ENCODE measurements around the gene IFITM10.
A peak's percentile ranks its signal among the peaks of the same experiment; 100 is the strongest.
"Not testable (repeated sequence)": the region's sequence is repeated elsewhere in the genome, so short reads cannot be mapped to it uniquely, and the experiment has no call there.

IFITM10 gene

DNA sequence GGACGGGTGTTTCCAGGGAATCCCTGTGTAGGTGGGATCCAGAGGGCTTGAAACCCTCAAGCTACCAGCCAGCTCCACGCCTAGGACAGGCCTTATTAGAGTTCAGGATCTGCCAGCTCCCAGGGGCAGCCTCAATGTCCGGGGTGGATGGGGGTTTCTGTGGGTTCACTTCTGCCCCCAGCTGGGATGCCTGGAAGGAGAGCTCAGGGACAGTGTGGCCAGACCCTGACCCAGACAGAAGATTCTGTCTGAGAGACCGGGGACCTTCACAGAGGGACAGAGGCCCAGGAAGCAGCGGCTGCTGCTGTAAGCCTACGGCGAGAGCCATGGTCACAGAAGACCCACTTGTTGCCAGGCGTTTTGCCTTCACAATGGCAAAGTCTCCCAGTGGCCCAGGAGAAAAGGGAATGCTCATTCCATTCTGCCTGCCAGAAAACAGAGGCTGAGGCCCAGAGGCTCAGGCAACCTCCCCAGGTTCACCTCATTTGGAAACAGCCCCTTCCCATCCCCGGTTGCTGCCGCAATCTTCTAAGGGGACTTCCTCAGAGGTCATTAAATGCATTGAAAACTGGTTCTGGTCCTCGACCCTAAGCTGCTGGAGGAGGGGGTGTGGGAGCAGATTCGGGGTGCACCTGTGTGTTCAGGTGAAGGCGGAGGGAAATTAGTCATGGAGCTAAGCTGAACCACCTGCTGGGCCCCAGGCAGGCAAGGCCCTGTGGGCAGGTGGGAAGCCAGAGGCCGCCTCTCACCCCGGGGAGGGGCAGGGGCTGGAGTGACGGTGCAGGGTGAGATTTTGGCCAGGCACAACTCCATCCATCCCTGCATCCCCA lies 58.3 kb downstream of the IFITM10 start:
- DNase-seq (ENCODE audit: low spot score), result no peak

GRCh38 chr11:1691026-1691877 lies 59.1 kb downstream of the IFITM10 start:
- peak; percentile 53 for DNase-seq (ENCODE audit: low spot score)

DNA sequence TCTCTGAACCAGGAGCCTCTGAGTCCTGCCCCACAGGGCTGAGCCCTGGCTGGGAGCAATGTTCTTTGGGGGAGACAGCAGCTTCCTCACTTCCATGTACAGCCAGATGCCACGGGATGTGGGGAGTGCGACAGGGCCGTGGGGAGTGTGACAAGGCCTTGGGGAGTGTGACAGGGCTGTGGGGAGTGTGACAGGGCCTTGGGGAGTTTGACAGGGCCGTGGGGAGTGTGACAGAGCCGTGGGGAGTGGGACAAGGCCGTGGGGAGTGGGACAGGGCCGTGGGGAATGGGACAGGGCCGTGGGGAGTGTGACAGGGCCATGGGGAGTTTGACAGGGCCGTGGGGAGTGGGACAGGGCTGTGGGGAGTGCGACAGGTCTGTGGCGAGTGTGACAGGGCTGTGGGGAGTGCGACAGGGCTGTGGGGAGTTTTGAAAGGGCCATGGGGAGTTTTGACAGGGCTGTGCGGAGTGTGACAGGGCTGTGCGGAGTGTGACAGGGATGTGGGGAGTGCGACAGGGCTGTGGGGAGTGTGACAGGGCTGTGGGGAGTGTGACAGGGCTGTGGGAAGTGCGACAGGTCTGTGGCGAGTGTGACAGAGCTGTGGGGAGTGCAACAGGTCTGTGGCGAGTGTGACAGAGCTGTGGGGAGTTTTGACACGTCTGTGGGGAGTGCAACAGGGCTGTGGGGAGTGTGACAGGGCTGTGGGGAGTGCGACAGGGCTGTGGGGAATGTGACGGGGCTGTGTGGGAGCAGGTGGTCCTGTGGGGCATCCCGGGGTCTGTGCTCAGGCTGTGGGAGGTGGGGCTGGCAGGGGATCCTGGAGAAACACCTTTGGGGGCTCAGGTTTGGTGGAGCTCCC lies 60.0 kb downstream of the IFITM10 start:
- no peak for DNase-seq (ENCODE audit: low spot score)

GRCh38 chr11:1689250-1690166 lies 60.9 kb downstream of the IFITM10 start:
- DNase-seq (ENCODE audit: low spot score), result not testable (repeated sequence)

- not testable (repeated sequence) for DNase-seq (ENCODE audit: low spot score)
These were observed 62.0 kb downstream of the IFITM10 start for GRCh38 chr11:1688336-1688947.

GRCh38 chr11:1686220-1686619 lies 64.2 kb downstream of the IFITM10 start:
- not testable (repeated sequence) for DNase-seq (ENCODE audit: low spot score)

- peak; percentile 62 for DNase-seq (ENCODE audit: low spot score)
These were observed 65.2 kb downstream of the IFITM10 start for GRCh38 chr11:1684886-1685874.

DNA sequence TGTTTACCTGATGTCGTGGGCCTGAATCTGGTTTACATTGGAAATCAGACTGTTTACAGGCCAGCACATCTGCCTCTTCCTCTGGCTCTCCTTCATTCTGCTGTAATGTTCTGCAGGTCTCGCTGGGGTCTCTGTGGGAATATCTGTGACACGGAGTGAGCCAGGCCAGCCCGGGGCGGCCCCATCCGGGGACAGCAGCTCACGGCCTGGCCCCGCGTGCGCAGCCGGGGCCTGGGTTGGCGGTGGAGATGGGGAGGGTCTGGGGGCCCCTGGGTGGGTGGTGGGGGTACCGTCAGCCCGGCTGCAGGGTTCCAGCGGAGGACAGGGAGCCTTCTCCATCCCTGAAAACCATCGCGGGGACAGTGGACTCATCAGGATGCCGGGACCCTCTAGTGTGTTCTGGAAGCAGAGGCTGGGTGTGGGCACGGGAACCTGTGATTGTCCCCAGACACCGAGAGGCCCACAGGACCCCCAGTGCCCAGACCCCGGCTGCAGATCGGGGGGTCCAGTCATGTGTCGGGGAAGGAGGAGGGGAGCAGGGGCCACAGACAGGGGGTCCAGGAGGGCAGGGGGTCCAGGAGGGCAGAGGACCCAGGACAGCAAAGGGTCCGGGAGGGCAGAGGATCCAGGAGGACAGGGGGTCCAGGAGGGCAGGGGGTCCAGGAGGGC lies 66.4 kb downstream of the IFITM10 start:
- peak; percentile 20 for DNase-seq (ENCODE audit: low spot score)

- peak; percentile 63 for DNase-seq (ENCODE audit: low spot score)
These were observed 67.2 kb downstream of the IFITM10 start for GRCh38 chr11:1683216-1683615.

All from left forelimb (tissue), 1 donor.